K562 (cell line): Measurements from ENCODE around the gene PALMD.

Source experiments
- GTF2F1 ChIP-seq: IDR thresholded peaks from 2 replicates; pipeline ENCODE4 v1.6.1; 2011; ENCODE audit warnings: low read depth, low read length, improper control_type of control experiment
- POLR2AphosphoS5 ChIP-seq: IDR thresholded peaks from 2 replicates; pipeline ENCODE4 v1.6.1; 2011; ENCODE audit warnings: mild to moderate bottlenecking, low read depth, low read length, moderate library complexity; ENCODE audit not compliant: control insufficient read depth, insufficient read depth
- SAP30 ChIP-seq: fragments of 200-600 bp; sonication (generic); IDR thresholded peaks from 2 replicates; pipeline ENCODE4 v1.6.1; 2012; ENCODE audit warnings: borderline replicate concordance, low read depth, mild to moderate bottlenecking, moderate library complexity, low read length, control low read depth, inconsistent platforms; ENCODE audit not compliant: insufficient read depth, poor library complexity, severe bottlenecking
- TAF15 ChIP-seq: fragments of 200-400 bp; formaldehyde crosslinking; IDR thresholded peaks from 2 replicates; pipeline ENCODE4 v1.6.1; 2017; ENCODE audit warnings: mild to moderate bottlenecking, low read depth, low read length, moderate library complexity
- TF ChIP-seq, protein P1 (sequence below): sonication (generic); formaldehyde crosslinking; IDR thresholded peaks from 2 replicates; pipeline ENCODE4 v1.8.1; 2022; ENCODE audit warnings: missing genetic modification reagents
- TF ChIP-seq, protein P2 (sequence below), 2 experiments: fragments of 450-650 bp in 1 of 2; sonication (generic) in 1 of 2; formaldehyde crosslinking; conservative IDR thresholded peaks; 2 replicates each; pipeline versions ENCODE4 v1.4.0 to v1.8.1; 2020 to 2022; ENCODE audit warnings: mild to moderate bottlenecking in 1 of 2, missing genetic modification reagents in 1 of 2

DNA sequence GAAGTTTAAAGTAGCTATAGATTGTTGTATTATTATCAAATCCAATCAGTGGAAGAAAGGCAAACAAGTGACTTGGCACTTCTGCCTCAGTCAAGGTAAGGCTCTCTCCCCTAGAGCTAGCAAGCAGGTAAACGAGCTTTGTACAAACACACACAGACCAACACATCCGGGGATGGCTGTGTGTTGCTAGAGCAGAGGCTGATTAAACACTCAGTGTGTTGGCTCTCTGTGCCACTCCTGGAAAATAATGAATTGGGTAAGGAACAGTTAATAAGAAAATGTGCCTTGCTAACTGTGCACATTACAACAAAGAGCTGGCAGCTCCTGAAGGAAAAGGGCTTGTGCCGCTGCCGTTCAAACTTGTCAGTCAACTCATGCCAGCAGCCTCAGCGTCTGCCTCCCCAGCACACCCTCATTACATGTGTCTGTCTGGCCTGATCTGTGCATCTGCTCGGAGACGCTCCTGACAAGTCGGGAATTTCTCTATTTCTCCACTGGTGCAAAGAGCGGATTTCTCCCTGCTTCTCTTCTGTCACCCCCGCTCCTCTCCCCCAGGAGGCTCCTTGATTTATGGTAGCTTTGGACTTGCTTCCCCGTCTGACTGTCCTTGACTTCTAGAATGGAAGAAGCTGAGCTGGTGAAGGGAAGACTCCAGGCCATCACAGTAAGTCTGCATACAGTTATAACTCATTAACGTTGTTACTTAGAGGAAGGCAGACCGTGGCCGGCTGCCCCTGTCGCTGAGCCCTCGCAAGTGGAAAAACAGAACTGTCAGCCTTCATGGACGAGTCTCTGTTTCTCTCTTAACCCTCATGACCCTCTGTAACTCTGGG is at the start of gene PALMD:
- no peak for TF ChIP-seq TAF15
- TF ChIP-seq, protein P1, sequence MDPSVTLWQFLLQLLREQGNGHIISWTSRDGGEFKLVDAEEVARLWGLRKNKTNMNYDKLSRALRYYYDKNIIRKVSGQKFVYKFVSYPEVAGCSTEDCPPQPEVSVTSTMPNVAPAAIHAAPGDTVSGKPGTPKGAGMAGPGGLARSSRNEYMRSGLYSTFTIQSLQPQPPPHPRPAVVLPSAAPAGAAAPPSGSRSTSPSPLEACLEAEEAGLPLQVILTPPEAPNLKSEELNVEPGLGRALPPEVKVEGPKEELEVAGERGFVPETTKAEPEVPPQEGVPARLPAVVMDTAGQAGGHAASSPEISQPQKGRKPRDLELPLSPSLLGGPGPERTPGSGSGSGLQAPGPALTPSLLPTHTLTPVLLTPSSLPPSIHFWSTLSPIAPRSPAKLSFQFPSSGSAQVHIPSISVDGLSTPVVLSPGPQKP (CRISPR knock-in tag), result no peak
- no peak for TF ChIP-seq SAP30
- TF ChIP-seq GTF2F1, result no peak
- no peak for TF ChIP-seq POLR2AphosphoS5
- TF ChIP-seq, protein P2, sequence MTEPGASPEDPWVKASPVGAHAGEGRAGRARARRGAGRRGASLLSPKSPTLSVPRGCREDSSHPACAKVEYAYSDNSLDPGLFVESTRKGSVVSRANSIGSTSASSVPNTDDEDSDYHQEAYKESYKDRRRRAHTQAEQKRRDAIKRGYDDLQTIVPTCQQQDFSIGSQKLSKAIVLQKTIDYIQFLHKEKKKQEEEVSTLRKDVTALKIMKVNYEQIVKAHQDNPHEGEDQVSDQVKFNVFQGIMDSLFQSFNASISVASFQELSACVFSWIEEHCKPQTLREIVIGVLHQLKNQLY (CRISPR knock-in tag; conservative IDR thresholded peaks at IDR 0.05), result no peak
